ENCODE data around the gene GSTM5.
"Not testable (repeated sequence)": the region's sequence is repeated elsewhere in the genome, so short reads cannot be mapped to it uniquely, and the experiment has no call there.

The GSTM5 gene

GRCh38 chr1:109711593-109712320, at the start of gene GSTM5:
GSTM5 (plus strand) TSS chr1:109712251; CDS start chr1:109712313, 62 bp downstream.
- H3K27ac Mint-ChIP-seq, CTCF ChIA-PET: not testable (repeated sequence)

DNA sequence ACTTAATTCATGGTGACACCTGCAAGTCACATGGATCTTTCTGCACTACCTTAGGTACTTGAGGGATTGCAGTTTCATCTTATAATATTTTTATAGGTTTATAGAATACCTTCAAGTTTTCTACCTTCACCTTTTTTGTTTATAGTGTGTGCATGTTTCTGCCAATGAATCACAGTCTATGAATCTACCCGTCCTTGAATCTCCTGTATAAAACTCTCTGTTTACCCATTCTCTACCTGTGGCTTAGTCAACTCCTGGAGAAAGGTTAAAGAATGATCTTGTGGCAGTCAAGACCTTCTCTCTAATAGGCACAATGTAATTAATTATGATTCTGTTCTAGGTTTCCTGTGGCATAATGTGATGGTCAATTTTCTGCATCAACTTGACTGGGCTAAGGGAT, 47.4 kb upstream of the GSTM5 start:
- Mint-ChIP-seq H3K4me1 (peaks cover 14% of the 10 kb centered on the region), H3K36me3 (peaks cover 1% of the 10 kb centered on the region), H3K27me3 (peaks cover 3% of the 10 kb centered on the region), H3K27ac (no peak overlapping the region), H3K4me3 (no peak overlapping the region), H3K9me3 (no peaks in the 10 kb centered on the region)
- CTCF ChIA-PET, result no interaction called here
- DNase-seq, result no peak

More at GRCh38 chr1:109711593-109712320, at the start of gene GSTM5:
- Mint-ChIP-seq H3K27me3 (peaks cover 46% of the 10 kb centered on the region), H3K9me3 (peaks cover 11% of the 10 kb centered on the region)
- not testable (repeated sequence) for H3K36me3 Mint-ChIP-seq, H3K4me1 Mint-ChIP-seq, H3K4me3 Mint-ChIP-seq, DNase-seq

DNA sequence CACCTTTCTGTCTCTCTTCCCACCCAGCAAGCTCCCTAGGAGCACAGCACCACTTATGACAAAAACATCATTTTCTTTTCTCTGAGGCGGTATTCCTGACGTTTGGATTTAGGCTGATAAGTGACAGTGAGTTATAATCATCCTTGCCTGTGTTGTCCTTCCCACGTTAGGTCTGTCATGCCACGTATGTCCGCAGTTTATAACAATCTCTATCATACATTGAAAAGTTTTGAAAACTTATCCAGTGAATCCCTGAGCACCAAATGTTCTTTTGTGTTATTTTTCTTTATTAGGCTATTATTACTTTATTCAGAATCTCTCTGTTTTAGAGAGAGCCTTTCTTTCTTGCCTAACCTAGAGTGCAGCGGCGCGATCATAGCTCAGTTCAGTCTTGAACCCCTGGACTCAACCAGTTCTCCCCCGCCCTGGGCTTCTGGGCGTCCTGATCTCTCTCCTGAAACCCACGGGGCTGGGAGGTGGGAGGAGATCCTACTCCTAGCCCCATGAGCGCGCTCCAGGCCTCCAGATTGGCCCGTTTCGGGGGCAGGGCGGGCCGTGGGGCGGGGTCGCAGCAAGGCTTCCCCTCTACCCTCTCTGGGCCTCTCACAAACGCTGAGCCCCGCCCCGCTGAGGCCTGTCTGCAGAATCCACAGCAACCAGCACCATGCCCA, 44.5 kb upstream of the GSTM5 start, which contains the start of gene GSTM2:
GSTM2 (plus strand) TSS at position 606 of the 671 bp plus-strand sequence; CDS start at position 665, 59 bp downstream.
- Mint-ChIP-seq H3K4me3 (peak within 1 kb of the TSS; percentile 66), H3K4me1 (peaks cover 31% of the 10 kb centered on the region), H3K9me3 (no peaks in the 10 kb centered on the region), H3K27me3 (peaks cover 3% of the 10 kb centered on the region), H3K36me3 (peaks cover 3% of the 10 kb centered on the region), H3K27ac (no peak within 1 kb of the TSS)
- CTCF ChIA-PET, result interaction anchor here (0.9 to 1.4 kb wide), 3 partner anchors 25 to 317 kb away, joined by 3 to 5 read pairs (median 3); partner anchors contain the start of gene AHCYL1
- peak; percentile 91 for DNase-seq

DNA sequence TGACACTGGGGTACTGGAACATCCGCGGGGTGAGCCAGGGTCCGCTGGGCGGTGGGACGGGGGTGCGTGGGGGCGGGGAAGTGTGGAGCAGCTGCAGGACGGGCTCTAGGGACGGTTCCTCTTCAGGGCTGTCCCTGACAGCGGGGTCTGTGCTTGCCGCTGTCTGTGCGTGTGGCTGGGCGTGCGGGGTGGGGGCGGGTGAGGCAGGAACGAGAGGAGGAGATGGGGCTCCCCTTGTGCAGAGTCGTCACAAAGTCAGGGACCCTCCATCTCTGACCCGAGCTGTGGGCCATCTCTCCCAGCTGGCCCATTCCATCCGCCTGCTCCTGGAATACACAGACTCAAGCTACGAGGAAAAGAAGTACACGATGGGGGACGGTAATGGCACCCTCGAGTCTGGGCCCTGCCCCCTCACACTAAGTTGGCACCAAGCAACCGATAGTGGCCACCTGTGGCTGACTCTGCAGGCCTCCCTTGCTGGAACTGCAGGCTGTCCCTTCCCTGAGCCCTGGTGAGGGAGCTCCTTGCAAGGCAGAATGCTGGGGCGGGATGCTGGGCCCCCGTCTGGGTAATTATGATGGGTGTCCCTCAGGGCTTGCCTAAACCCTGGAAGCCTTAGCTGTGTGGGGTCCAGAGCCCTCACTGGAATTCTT, 43.8 kb upstream of the GSTM5 start:
- Mint-ChIP-seq H3K27me3 (peaks cover 3% of the 10 kb centered on the region), H3K36me3 (peaks cover 3% of the 10 kb centered on the region), H3K4me1 (peaks cover 31% of the 10 kb centered on the region), H3K4me3 (peak overlapping the region; percentile 66), H3K9me3 (no peaks in the 10 kb centered on the region), H3K27ac (no peak overlapping the region)
- no peak for DNase-seq
- CTCF ChIA-PET, result interaction anchor here (0.9 to 1.9 kb wide), 5 partner anchors 18 to 316 kb away, joined by 3 to 9 read pairs (median 4); partner anchors contain the start of gene AHCYL1

- Mint-ChIP-seq H3K4me3 (peak overlapping the region; percentile 40), H3K9me3 (no peaks in the 10 kb centered on the region), H3K27ac (peak overlapping the region; percentile 15), H3K27me3 (peaks cover 3% of the 10 kb centered on the region), H3K4me1 (peaks cover 31% of the 10 kb centered on the region), H3K36me3 (peaks cover 3% of the 10 kb centered on the region)
- peak; percentile 27 for DNase-seq
- CTCF ChIA-PET, result interaction anchor here (0.9 to 1.9 kb wide), 3 partner anchors 19 to 105 kb away, joined by 3 to 9 read pairs (median 4); no protein-coding TSS in a partner anchor
These were observed 42.7 kb upstream of the GSTM5 start for GRCh38 chr1:109669246-109669948.

DNA sequence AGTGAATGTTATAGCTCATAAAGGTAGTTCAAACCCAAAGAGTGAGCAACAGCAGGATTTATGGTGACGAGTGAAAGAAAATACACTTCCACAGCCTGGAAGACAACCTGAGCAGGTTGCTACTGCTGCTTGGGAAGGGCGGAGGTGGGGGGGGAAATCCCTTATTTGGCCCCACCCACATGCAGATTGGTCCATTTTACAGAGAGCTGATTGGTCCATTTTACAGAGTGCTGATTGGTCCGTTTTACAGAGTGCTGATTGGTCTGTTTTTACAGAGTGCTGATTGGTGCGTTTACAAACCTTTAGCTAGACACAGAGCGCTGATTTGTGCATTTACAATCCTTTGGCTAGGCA, 42.1 kb upstream of the GSTM5 start:
- H3K4me1 Mint-ChIP-seq, result peaks cover 31% of the 10 kb centered on the region
- peak overlapping the region; percentile 40 for H3K4me3 Mint-ChIP-seq
- DNase-seq, H3K9me3 Mint-ChIP-seq, H3K36me3 Mint-ChIP-seq, H3K27me3 Mint-ChIP-seq: not testable (repeated sequence)
- H3K27ac Mint-ChIP-seq, result peak overlapping the region; percentile 15
- CTCF ChIA-PET, result interaction anchor here (1.0 to 1.9 kb wide), 3 partner anchors 20 to 315 kb away, joined by 3 to 9 read pairs (median 5); partner anchors contain the start of gene AHCYL1

GRCh38 chr1:109671067-109671466, 41.0 kb upstream of the GSTM5 start:
- peaks cover 31% of the 10 kb centered on the region for H3K4me1 Mint-ChIP-seq
- H3K27me3 Mint-ChIP-seq, result peaks cover 3% of the 10 kb centered on the region
- DNase-seq, result peak; percentile 25
- H3K4me3 Mint-ChIP-seq, result no peak overlapping the region
- H3K9me3 Mint-ChIP-seq, result no peaks in the 10 kb centered on the region
- H3K27ac Mint-ChIP-seq, result no peak overlapping the region
- H3K36me3 Mint-ChIP-seq, result peaks cover 3% of the 10 kb centered on the region
- CTCF ChIA-PET, result interaction anchor here (1.3 to 1.6 kb wide), 2 partner anchors 30 to 314 kb away, joined by 5 read pairs; partner anchors contain the start of gene AHCYL1

GRCh38 chr1:109673861-109674260, 38.2 kb upstream of the GSTM5 start:
- not testable (repeated sequence) for H3K27me3 Mint-ChIP-seq, H3K27ac Mint-ChIP-seq, DNase-seq, H3K9me3 Mint-ChIP-seq, H3K36me3 Mint-ChIP-seq, H3K4me3 Mint-ChIP-seq
- H3K4me1 Mint-ChIP-seq, result peaks cover 23% of the 10 kb centered on the region
- CTCF ChIA-PET, result interaction anchor here (0.6 kb wide), 1 partner anchor 28 kb away, joined by 3 read pairs; no protein-coding TSS in a partner anchor

DNA sequence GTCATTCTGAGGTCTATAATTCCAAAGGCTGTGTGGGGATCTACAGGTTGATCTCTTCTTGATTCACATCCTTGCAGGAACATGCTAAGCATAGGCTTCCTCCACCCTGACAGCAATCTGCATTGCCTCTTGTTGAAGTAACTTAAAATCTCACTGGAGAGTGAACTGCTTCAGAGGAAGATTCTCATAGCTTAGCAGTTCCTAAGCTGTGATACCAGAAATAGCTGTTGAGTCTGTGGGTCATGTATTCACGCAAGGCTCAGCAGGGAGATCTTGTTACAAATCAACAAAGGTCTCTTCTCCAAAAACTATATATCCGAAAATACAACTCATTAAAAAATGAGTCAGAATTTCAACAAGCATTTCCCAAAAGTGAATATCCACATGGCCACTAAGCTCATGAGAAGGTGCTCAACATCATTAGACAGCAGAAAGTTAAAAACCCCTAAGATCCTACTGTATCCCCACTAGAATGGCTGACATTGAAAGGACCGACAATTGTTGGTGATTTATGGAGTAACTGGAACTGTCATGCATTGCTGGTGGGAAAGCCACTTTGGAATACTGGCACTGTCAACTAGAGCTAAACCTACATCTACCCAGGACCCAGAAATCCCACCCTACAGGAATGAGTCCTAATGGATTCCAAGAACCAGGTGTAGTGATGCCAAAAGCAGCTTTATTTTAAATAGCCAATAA, 35.2 kb upstream of the GSTM5 start:
- not testable (repeated sequence) for H3K27ac Mint-ChIP-seq, H3K4me1 Mint-ChIP-seq, H3K27me3 Mint-ChIP-seq, H3K4me3 Mint-ChIP-seq, H3K9me3 Mint-ChIP-seq, H3K36me3 Mint-ChIP-seq, DNase-seq
- CTCF ChIA-PET, result interaction anchor here (0.5 kb wide), 1 partner anchor 377 kb away, joined by 3 read pairs; no protein-coding TSS in a partner anchor

DNA sequence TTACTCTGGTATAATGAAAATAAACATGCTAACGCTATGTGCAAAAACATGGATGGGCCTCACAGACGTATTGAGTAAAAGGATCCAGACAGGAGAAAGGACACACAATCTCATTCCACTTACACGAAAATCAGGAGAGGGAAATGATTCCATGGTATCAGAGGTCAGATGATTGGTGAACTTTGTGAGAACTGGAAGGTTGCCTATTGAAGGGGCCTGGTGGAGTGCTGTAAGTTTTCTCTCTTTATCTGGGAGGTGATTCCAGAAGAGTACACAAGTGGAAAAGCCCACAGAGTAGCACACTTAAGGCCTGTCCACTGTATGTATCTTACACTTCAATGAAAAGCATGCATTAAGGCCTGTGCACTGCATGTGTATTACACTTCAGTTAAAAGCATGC, 34.6 kb upstream of the GSTM5 start:
- Mint-ChIP-seq H3K9me3 (no peaks in the 10 kb centered on the region), H3K4me3 (no peak overlapping the region), H3K36me3 (no peaks in the 10 kb centered on the region), H3K27ac (no peak overlapping the region), H3K27me3 (no peaks in the 10 kb centered on the region), H3K4me1 (no peaks in the 10 kb centered on the region)
- CTCF ChIA-PET, result no interaction called here
- no peak for DNase-seq

DNA sequence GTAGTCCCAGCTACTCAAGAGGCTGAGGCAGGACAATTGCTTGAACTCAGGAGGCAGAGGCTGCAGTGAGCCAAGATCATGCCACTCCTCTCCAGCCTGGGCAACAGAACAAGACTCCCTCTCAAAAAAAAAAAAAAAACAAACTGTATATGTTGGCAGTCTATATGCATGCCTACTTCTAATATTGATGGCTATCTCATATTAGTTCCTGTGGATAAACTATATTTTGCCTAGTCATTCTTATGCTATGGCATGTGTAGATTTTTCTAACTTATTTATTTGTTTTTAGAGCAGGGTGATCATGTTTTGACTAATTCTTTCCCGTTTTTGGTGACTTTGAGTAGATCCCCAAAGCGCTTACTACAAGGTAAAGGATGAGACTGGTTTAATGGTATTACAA, 33.4 kb upstream of the GSTM5 start:
- H3K9me3 Mint-ChIP-seq, DNase-seq, H3K27ac Mint-ChIP-seq, CTCF ChIA-PET, H3K4me1 Mint-ChIP-seq, H3K27me3 Mint-ChIP-seq, H3K36me3 Mint-ChIP-seq, H3K4me3 Mint-ChIP-seq: not testable (repeated sequence)

GRCh38 chr1:109684777-109685176, 27.3 kb upstream of the GSTM5 start:
- H3K4me1 Mint-ChIP-seq, H3K9me3 Mint-ChIP-seq, CTCF ChIA-PET, DNase-seq, H3K4me3 Mint-ChIP-seq, H3K27me3 Mint-ChIP-seq, H3K36me3 Mint-ChIP-seq, H3K27ac Mint-ChIP-seq: not testable (repeated sequence)

DNA sequence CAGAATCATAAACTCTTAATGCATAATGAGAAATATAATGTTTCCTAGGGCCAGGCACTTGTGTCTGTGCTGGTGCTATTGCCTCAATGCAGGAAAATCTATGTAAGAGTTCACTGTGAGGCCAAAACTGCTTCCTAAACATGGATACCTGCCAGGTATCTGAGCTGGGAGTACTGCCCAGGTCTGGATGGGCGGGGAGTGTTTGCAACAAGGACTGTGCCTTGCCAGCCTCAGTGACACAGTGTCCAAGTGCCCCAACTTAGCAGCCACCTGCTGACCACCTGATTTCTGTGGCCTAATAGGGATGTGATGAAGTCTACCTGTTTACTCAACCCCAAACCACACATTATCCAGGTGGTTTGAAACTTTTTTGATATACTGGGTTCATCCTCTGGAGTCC, 26.7 kb upstream of the GSTM5 start:
- H3K27me3 Mint-ChIP-seq, H3K9me3 Mint-ChIP-seq, CTCF ChIA-PET, H3K36me3 Mint-ChIP-seq, H3K27ac Mint-ChIP-seq, H3K4me1 Mint-ChIP-seq, DNase-seq, H3K4me3 Mint-ChIP-seq: not testable (repeated sequence)
